ENCODE measurements around the gene ELMOD2. TPM values are rescaled to one million over a fixed set of nuclear protein-coding genes. Genes with fewer than 3 reads are reported as not detected.
"Not testable (repeated sequence)": the region's sequence is repeated elsewhere in the genome, so short reads cannot be mapped to it uniquely, and the experiment has no call there.

The ELMOD2 gene
- polyA plus RNA-seq, 4 donors: 5.6 to 36.3 (median 7.6) TPM

DNA sequence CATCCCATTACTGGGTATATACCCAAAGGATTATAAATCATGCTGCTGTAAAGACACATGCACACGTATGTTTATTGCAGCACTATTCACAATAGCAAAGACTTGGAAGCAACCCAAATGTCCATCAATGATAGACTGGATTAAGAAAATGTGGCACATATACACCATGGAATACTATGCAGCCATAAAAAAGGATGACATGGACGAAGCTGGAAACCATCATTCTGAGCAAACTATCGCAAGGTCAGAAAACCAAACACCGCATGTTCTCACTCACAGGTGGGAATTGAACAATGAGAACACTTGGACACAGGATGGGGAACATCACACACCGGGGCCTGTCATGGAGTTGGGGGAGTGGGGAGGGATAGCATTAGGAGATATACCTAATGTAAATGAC lies 10.2 kb upstream of the ELMOD2 start:
- H3K36me3 ChIP-seq (ENCODE audit: control insufficient read depth in 3 of 3, insufficient read depth in 2 of 3, low read depth in 1 of 3, low read length in 3 of 3); H3K27me3 ChIP-seq (ENCODE audit: control insufficient read depth in 3 of 3, insufficient read depth in 3 of 3, low read length in 3 of 3); DNase-seq; H3K4me1 ChIP-seq (ENCODE audit: control insufficient read depth in 3 of 3, insufficient read depth in 2 of 3, low read depth in 1 of 3, low read length in 2 of 3); FAIRE-seq; H3K9me3 ChIP-seq (ENCODE audit: control insufficient read depth in 2 of 2, insufficient read depth in 1 of 2, low read depth in 1 of 2, low read length in 1 of 2); H3K4me3 ChIP-seq (ENCODE audit: low read depth in 1 of 3, low read length in 3 of 3); H3K27ac ChIP-seq (ENCODE audit: low read depth in 1 of 3, low read length in 2 of 3): not testable (repeated sequence)
- 85 to 92% (median 87%) methylated on average over 5 of the region's 5 CpGs for WGBS, 3 donors

GRCh38 chr4:140515423-140515822 lies 8.5 kb upstream of the ELMOD2 start:
- FAIRE-seq: no peak

GRCh38 chr4:140523370-140523856 lies 555 bp upstream of the ELMOD2 start:
- 6 to 15% (median 8%) methylated on average over 8 of the region's 8 CpGs for WGBS, 3 donors
- Histone ChIP-seq H3K9me3 (ENCODE audit: control insufficient read depth in 2 of 2, insufficient read depth in 1 of 2, low read depth in 1 of 2, low read length in 1 of 2) (no peaks in the 10 kb centered on the region), H3K36me3 (ENCODE audit: control insufficient read depth in 3 of 3, insufficient read depth in 2 of 3, low read depth in 1 of 3, low read length in 3 of 3) (peaks cover 0 to 3% (median 0%) of the 10 kb centered on the region in 3 donors), H3K27ac (ENCODE audit: low read depth in 1 of 3, low read length in 2 of 3) (peak overlapping the region; percentile 14 to 84 (median 17)), H3K4me3 (ENCODE audit: low read depth in 1 of 3, low read length in 3 of 3) (peak overlapping the region; percentile 23 to 68 (median 26)), H3K27me3 (ENCODE audit: control insufficient read depth in 3 of 3, insufficient read depth in 3 of 3, low read length in 3 of 3) (no peaks in the 10 kb centered on the region), H3K4me1 (ENCODE audit: control insufficient read depth in 3 of 3, insufficient read depth in 2 of 3, low read depth in 1 of 3, low read length in 2 of 3) (peaks cover 0 to 5% (median 5%) of the 10 kb centered on the region in 3 donors)
- DNase-seq (no peak), FAIRE-seq (no peak)

More at GRCh38 chr4:140515423-140515822, 8.5 kb upstream of the ELMOD2 start:
- H3K27ac ChIP-seq (ENCODE audit: low read depth in 1 of 3, low read length in 2 of 3): no peak overlapping the region
- H3K4me1 ChIP-seq (ENCODE audit: control insufficient read depth in 3 of 3, insufficient read depth in 2 of 3, low read depth in 1 of 3, low read length in 2 of 3): no peaks in the 10 kb centered on the region
- H3K9me3 ChIP-seq (ENCODE audit: control insufficient read depth in 2 of 2, insufficient read depth in 1 of 2, low read depth in 1 of 2, low read length in 1 of 2): no peaks in the 10 kb centered on the region
- H3K4me3 ChIP-seq (ENCODE audit: low read depth in 1 of 3, low read length in 3 of 3): no peak overlapping the region
- DNase-seq: no peak
- WGBS, 3 donors: 49 to 56% (median 53%) methylated on average over 1 of the region's 1 CpG
- no peaks in the 10 kb centered on the region for H3K27me3 ChIP-seq (ENCODE audit: control insufficient read depth in 3 of 3, insufficient read depth in 3 of 3, low read length in 3 of 3)
- no peaks in the 10 kb centered on the region for H3K36me3 ChIP-seq (ENCODE audit: control insufficient read depth in 3 of 3, insufficient read depth in 2 of 3, low read depth in 1 of 3, low read length in 3 of 3)

DNA sequence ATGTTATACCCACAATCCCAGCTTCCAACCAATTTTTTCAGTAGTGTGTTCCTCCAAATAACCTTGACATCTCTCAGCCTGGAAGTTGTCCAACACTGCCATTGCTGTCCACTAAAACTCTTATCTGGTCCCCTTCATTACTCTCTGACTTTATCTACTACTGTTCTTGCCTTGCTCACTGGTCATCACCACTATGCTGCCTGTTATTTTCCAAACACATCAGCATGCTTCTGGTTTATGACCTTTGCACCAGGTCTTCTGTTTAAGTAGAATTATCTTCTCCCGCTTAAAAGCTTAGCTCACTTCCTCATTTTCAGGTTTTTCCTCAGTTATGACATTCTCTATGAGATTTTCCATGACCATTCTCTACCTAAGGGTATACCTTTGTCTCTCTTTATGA lies 5.5 kb downstream of the ELMOD2 start:
- WGBS, 3 donors: 33 to 62% (median 52%) methylated on average over 1 of the region's 1 CpG
- Histone ChIP-seq H3K36me3 (ENCODE audit: control insufficient read depth in 3 of 3, insufficient read depth in 2 of 3, low read depth in 1 of 3, low read length in 3 of 3) (peaks cover 0 to 4% (median 3%) of the 10 kb centered on the region in 3 donors), H3K4me3 (ENCODE audit: low read depth in 1 of 3, low read length in 3 of 3) (no peak overlapping the region), H3K9me3 (ENCODE audit: control insufficient read depth in 2 of 2, insufficient read depth in 1 of 2, low read depth in 1 of 2, low read length in 1 of 2) (no peaks in the 10 kb centered on the region), H3K27ac (ENCODE audit: low read depth in 1 of 3, low read length in 2 of 3) (no peak overlapping the region), H3K27me3 (ENCODE audit: control insufficient read depth in 3 of 3, insufficient read depth in 3 of 3, low read length in 3 of 3) (no peaks in the 10 kb centered on the region), H3K4me1 (ENCODE audit: control insufficient read depth in 3 of 3, insufficient read depth in 2 of 3, low read depth in 1 of 3, low read length in 2 of 3) (peaks cover 0 to 5% (median 2%) of the 10 kb centered on the region in 3 donors)
- DNase-seq: peak; percentile 14 to 29
- FAIRE-seq: no peak

DNA sequence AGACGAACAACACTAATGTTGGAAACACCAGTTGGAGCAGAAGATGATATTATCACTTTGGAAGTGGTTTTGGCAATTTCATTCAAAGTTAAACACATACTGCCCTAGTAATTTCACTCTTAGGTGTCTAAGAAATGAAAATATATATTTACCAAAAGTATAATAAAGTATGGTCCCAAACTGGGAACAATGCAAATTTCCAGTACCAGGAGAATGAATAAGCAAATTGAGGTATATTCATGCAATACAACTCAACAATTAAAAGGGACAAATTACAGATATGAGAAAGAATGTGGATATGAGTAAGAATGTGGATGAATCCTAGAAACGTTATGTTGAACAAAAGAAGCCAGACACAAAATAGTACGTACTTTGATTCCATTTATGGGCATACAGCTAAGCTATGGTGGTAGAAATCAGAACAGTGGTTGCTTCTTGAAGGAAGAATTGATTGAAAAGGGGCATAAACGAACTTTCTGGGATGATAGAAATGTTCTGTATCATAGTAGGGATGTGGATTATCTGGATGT lies 10.0 kb downstream of the ELMOD2 start:
- DNase-seq (no peak), FAIRE-seq (no peak)
- no peak overlapping the region for H3K4me3 ChIP-seq (ENCODE audit: low read depth in 1 of 3, low read length in 3 of 3)
- H3K27me3 ChIP-seq (ENCODE audit: control insufficient read depth in 3 of 3, insufficient read depth in 3 of 3, low read length in 3 of 3): no peaks in the 10 kb centered on the region
- peaks cover 3 to 6% (median 4%) of the 10 kb centered on the region in 3 donors for H3K36me3 ChIP-seq (ENCODE audit: control insufficient read depth in 3 of 3, insufficient read depth in 2 of 3, low read depth in 1 of 3, low read length in 3 of 3)
- H3K4me1 ChIP-seq (ENCODE audit: control insufficient read depth in 3 of 3, insufficient read depth in 2 of 3, low read depth in 1 of 3, low read length in 2 of 3): no peaks in the 10 kb centered on the region
- no peak overlapping the region for H3K27ac ChIP-seq (ENCODE audit: low read depth in 1 of 3, low read length in 2 of 3)
- 89 to 96% (median 95%) methylated on average over 4 of the region's 4 CpGs for WGBS, 3 donors
- no peaks in the 10 kb centered on the region for H3K9me3 ChIP-seq (ENCODE audit: control insufficient read depth in 2 of 2, insufficient read depth in 1 of 2, low read depth in 1 of 2, low read length in 1 of 2)

DNA sequence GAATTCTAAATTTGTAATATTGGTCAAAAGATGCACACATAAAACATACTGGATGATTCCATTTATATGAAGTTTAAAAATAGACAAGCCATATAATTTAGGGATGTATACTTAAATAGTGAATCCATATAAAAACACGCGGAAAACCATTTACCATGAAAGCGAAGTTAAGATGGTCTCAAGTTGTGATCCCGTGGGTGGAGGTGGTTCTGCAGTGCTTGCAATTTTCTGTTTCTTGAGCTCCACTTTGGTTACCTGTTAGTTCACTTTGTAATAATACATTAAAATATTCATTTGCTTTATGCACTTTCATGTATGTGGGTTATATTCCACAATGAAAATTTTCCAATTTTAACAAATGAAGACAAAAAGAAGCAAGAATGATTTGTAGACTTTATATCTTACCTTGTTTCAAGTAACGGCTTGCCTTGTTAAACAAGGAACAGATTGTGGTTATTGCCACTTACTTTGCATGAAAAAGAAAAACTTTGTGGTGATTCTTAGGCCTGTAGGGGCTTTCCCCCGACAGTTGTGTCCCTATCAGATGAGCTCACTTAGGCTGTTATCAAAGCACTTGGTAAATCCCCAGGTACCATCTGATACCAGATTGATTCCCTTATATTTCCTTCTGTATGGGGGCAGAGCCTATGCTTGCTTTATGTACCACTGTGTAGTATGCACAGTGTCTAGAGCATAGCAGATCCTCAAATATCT lies 32.6 kb downstream of the ELMOD2 start:
- Histone ChIP-seq H3K36me3 (ENCODE audit: control insufficient read depth in 3 of 3, insufficient read depth in 2 of 3, low read depth in 1 of 3, low read length in 3 of 3) (no peaks in the 10 kb centered on the region), H3K27me3 (ENCODE audit: control insufficient read depth in 3 of 3, insufficient read depth in 3 of 3, low read length in 3 of 3) (no peaks in the 10 kb centered on the region), H3K9me3 (ENCODE audit: control insufficient read depth in 2 of 2, insufficient read depth in 1 of 2, low read depth in 1 of 2, low read length in 1 of 2) (no peaks in the 10 kb centered on the region), H3K4me1 (ENCODE audit: control insufficient read depth in 3 of 3, insufficient read depth in 2 of 3, low read depth in 1 of 3, low read length in 2 of 3) (no peaks in the 10 kb centered on the region), H3K27ac (ENCODE audit: low read depth in 1 of 3, low read length in 2 of 3) (no peak overlapping the region), H3K4me3 (ENCODE audit: low read depth in 1 of 3, low read length in 3 of 3) (no peak overlapping the region)
- DNase-seq (no peak), FAIRE-seq (no peak)
- 76 to 86% (median 78%) methylated on average over 6 of the region's 6 CpGs for WGBS, 3 donors

GRCh38 chr4:140557831-140558435 lies 34.0 kb downstream of the ELMOD2 start:
- no peaks in the 10 kb centered on the region for H3K4me1 ChIP-seq (ENCODE audit: control insufficient read depth in 3 of 3, insufficient read depth in 2 of 3, low read depth in 1 of 3, low read length in 2 of 3)
- no peak overlapping the region for H3K27ac ChIP-seq (ENCODE audit: low read depth in 1 of 3, low read length in 2 of 3)
- no peak for DNase-seq
- 81 to 93% (median 89%) methylated on average over 4 of the region's 4 CpGs for WGBS, 3 donors
- FAIRE-seq: no peak
- H3K27me3 ChIP-seq (ENCODE audit: control insufficient read depth in 3 of 3, insufficient read depth in 3 of 3, low read length in 3 of 3): no peaks in the 10 kb centered on the region
- H3K9me3 ChIP-seq (ENCODE audit: control insufficient read depth in 2 of 2, insufficient read depth in 1 of 2, low read depth in 1 of 2, low read length in 1 of 2): no peaks in the 10 kb centered on the region
- no peak overlapping the region for H3K4me3 ChIP-seq (ENCODE audit: low read depth in 1 of 3, low read length in 3 of 3)
- H3K36me3 ChIP-seq (ENCODE audit: control insufficient read depth in 3 of 3, insufficient read depth in 2 of 3, low read depth in 1 of 3, low read length in 3 of 3): no peaks in the 10 kb centered on the region

- H3K9me3 ChIP-seq (ENCODE audit: control insufficient read depth in 2 of 2, insufficient read depth in 1 of 2, low read depth in 1 of 2, low read length in 1 of 2): no peaks in the 10 kb centered on the region
- no peaks in the 10 kb centered on the region for H3K4me1 ChIP-seq (ENCODE audit: control insufficient read depth in 3 of 3, insufficient read depth in 2 of 3, low read depth in 1 of 3, low read length in 2 of 3)
- H3K4me3 ChIP-seq (ENCODE audit: low read depth in 1 of 3, low read length in 3 of 3): no peak overlapping the region
- no peaks in the 10 kb centered on the region for H3K36me3 ChIP-seq (ENCODE audit: control insufficient read depth in 3 of 3, insufficient read depth in 2 of 3, low read depth in 1 of 3, low read length in 3 of 3)
- WGBS, 3 donors: 71 to 82% (median 81%) methylated on average over 6 of the region's 6 CpGs
- peaks cover 0 to 2% (median 0%) of the 10 kb centered on the region in 3 donors for H3K27me3 ChIP-seq (ENCODE audit: control insufficient read depth in 3 of 3, insufficient read depth in 3 of 3, low read length in 3 of 3)
- FAIRE-seq: no peak
- DNase-seq: peak in 1 of 2 donors; percentile 15
- no peak overlapping the region for H3K27ac ChIP-seq (ENCODE audit: low read depth in 1 of 3, low read length in 2 of 3)
Measured at GRCh38 chr4:140559696-140560095, 35.7 kb downstream of the ELMOD2 start.

All from small intestine (tissue), 7 donors.